Endothelial cell of umbilical vein (primary cell): Measurements from ENCODE around the gene SLC25A41. TPM values are rescaled to one million over a fixed set of nuclear protein-coding genes. Genes with fewer than 3 reads are reported as not detected.

Experiments
- BruUV-seq: library from RNA; stranded (reverse); fragments of 400-500 nt; replicated peaks from 2 replicates; lab custom pipeline; 2021; lab: Mats Ljungman, UMichigan
- CTCF ChIA-PET: fragments of 300-600, 350-600 bp; sonication (Branson Sonifier 250); formaldehyde crosslinking; loops from one replicate; lab custom pipeline; 2021; ENCODE audit warnings: antibody characterized with exemption, inconsistent platforms; lab: Charles Lee
- POLR2A ChIA-PET: fragments of 300-600, 350-600 bp; sonication (Branson Sonifier 250); formaldehyde crosslinking; loops from one replicate; lab custom pipeline; 2021; ENCODE audit warnings: antibody characterized with exemption, inconsistent platforms; lab: Charles Lee
- DNase-seq: peaks from one replicate; pipeline ENCODE4 v3.0.0-alpha.2; 2011; ENCODE audit warnings: low read depth, low spot score
- FAIRE-seq: peaks from 2 replicates; lab custom pipeline; 2011; peaks lifted over from hg19 to GRCh38; lab: Jason Lieb, UNC
- H2AFZ ChIP-seq: 2 replicates; pipeline ENCODE4 v1.6.0; 2012; ENCODE audit warnings: low read depth, low read length, control low read depth, inconsistent platforms
- H3K27ac ChIP-seq: 2 replicates; pipeline ENCODE4 v1.5.1; 2011; ENCODE audit warnings: low read depth, mild to moderate bottlenecking, control low read depth, low read length, moderate library complexity; ENCODE audit not compliant: insufficient read depth
- H3K27me3 ChIP-seq, 2 experiments: 2 replicates each; pipeline versions ENCODE4 v1.6.0 to v1.6.1; 2011; ENCODE audit warnings: low read length in 2 of 2, mixed read lengths in 1 of 2; ENCODE audit not compliant: control insufficient read depth in 2 of 2, insufficient read depth in 2 of 2
- H3K36me3 ChIP-seq, 2 experiments: 2 replicates in 1 of 2; 3 replicates in 1 of 2; pipeline ENCODE4 v1.5.1; 2011; ENCODE audit warnings: low read length in 2 of 2, mild to moderate bottlenecking in 1 of 2, moderate library complexity in 1 of 2; ENCODE audit not compliant: control insufficient read depth in 2 of 2, insufficient read depth in 2 of 2; ENCODE audit errors: extremely low read depth in 1 of 2
- H3K4me1 ChIP-seq: 3 replicates; pipeline ENCODE4 v1.5.1; 2011; ENCODE audit warnings: mild to moderate bottlenecking, low read length; ENCODE audit not compliant: control insufficient read depth, insufficient read depth; ENCODE audit errors: extremely low read depth
- H3K4me2 ChIP-seq: 2 replicates; pipeline ENCODE4 v1.6.1; 2011; ENCODE audit warnings: low read length, control low read depth, mixed read lengths; ENCODE audit not compliant: insufficient read depth
- H3K4me3 ChIP-seq, 3 experiments: fragments of 200-600 bp in 1 of 3; sonication (generic), shearing (Covaris generic) in 1 of 3; replicated peaks in 1 of 3; 2 replicates each; pipeline ENCODE4 v1.5.1; 2011 to 2016; ENCODE audit warnings: control low read depth in 3 of 3, low read length in 3 of 3, mild to moderate bottlenecking in 2 of 3, inconsistent platforms in 1 of 3, low read depth in 1 of 3, moderate library complexity in 1 of 3; ENCODE audit not compliant: insufficient read depth in 1 of 3
- H3K79me2 ChIP-seq: 2 replicates; pipeline ENCODE4 v1.6.0; 2012; ENCODE audit warnings: low read length, inconsistent platforms; ENCODE audit not compliant: control insufficient read depth, insufficient read depth
- H3K9ac ChIP-seq: replicated peaks from 2 replicates; pipeline ENCODE3; 2011; ENCODE audit warnings: low read length, control low read depth; ENCODE audit not compliant: insufficient read depth; ENCODE audit errors: extremely low read depth
- H3K9me1 ChIP-seq: replicated peaks from 3 replicates; pipeline ENCODE4 v1.6.0; 2011; ENCODE audit warnings: mild to moderate bottlenecking, low read length; ENCODE audit not compliant: control insufficient read depth, insufficient read depth; ENCODE audit errors: extremely low read depth
- H3K9me3 ChIP-seq: replicated peaks from 2 replicates; pipeline ENCODE4 v1.5.1; 2012; ENCODE audit warnings: low read length, inconsistent platforms; ENCODE audit not compliant: control insufficient read depth, insufficient read depth
- H4K20me1 ChIP-seq: replicated peaks from 2 replicates; pipeline ENCODE3; 2011; ENCODE audit warnings: mild to moderate bottlenecking, low read length; ENCODE audit not compliant: control insufficient read depth, insufficient read depth; ENCODE audit errors: extremely low read depth
- CTCF ChIP-seq, 2 donors: IDR thresholded peaks; 1 replicate in 1 of 2; 2 replicates in 1 of 2; pipeline ENCODE4 v1.5.1; 2011; ENCODE audit warnings: low read length in 2 of 2, mild to moderate bottlenecking in 2 of 2, moderate library complexity in 2 of 2, control low read depth in 1 of 2, inconsistent platforms in 1 of 2, low read depth in 1 of 2; ENCODE audit not compliant: insufficient read depth in 1 of 2; ENCODE audit errors: extremely low read depth in 1 of 2
- EZH2 ChIP-seq: IDR thresholded peaks from 2 replicates; pipeline ENCODE4 v1.6.1; 2012; ENCODE audit warnings: borderline replicate concordance, low read depth, mild to moderate bottlenecking, moderate library complexity, low read length, inconsistent platforms; ENCODE audit not compliant: severe bottlenecking
- FOS ChIP-seq: IDR thresholded peaks from 2 replicates; pipeline ENCODE4 v1.6.1; 2011; ENCODE audit warnings: mild to moderate bottlenecking, low read length, moderate library complexity, borderline replicate concordance; ENCODE audit not compliant: insufficient read depth
- GATA2 ChIP-seq: IDR thresholded peaks from 2 replicates; pipeline ENCODE4 v1.7.0; 2011; ENCODE audit warnings: low read depth, mild to moderate bottlenecking, moderate library complexity, mixed read lengths, low read length; ENCODE audit not compliant: insufficient read length, insufficient read depth
- JUN ChIP-seq: IDR thresholded peaks from 2 replicates; pipeline ENCODE4 v1.6.1; 2011; ENCODE audit warnings: borderline replicate concordance, low read depth; ENCODE audit not compliant: insufficient read length, insufficient read depth
- MAX ChIP-seq: IDR thresholded peaks from 2 replicates; pipeline ENCODE4 v1.6.1; 2011; ENCODE audit not compliant: insufficient read depth, insufficient read length
- MYC ChIP-seq: IDR thresholded peaks from one replicate; pipeline ENCODE4 v1.6.1; 2011; ENCODE audit warnings: mild to moderate bottlenecking, low read depth, low read length
- POLR2A ChIP-seq: IDR thresholded peaks from 2 replicates; pipeline ENCODE4 v1.6.1; 2012; ENCODE audit warnings: low read depth, mild to moderate bottlenecking, control low read depth, low read length
- POLR2AphosphoS5 ChIP-seq: IDR thresholded peaks from 2 replicates; pipeline ENCODE4 v1.6.1; 2012; ENCODE audit warnings: low read depth, mild to moderate bottlenecking, control low read depth, low read length, moderate library complexity; ENCODE audit not compliant: insufficient read depth
- dilution Hi-C: fragments of 300-500 bp; cut with MboI; formaldehyde crosslinking; loops from one replicate; pipeline ENCODE4 v1.15.0; 2019; ENCODE audit warnings: low sequenced_read_pairs; ENCODE audit not compliant: extremely low pct_ligation_motif_present
- intact Hi-C: fragments of 100-400 bp; cut with micrococcal nuclease; formaldehyde crosslinking; loops from one replicate; pipeline ENCODE4 v1.10.0; 2022
- polyA plus RNA-seq, 4 experiments: library from polyadenylated mRNA; depleted of rRNA in 3 of 4; stranded (reverse) in 3 of 4; unstranded in 1 of 4; fragments of >200 nt; gene quantifications; 2 replicates each; pipeline versions ENCODE4 v1.2.1 to v1.2.3, GENCODE V29; 2011 to 2012; ENCODE audit warnings: missing spikeins in 1 of 4
- total RNA-seq: library from RNA; stranded (reverse); gene quantifications from 2 replicates; pipeline ENCODE4 v1.2.3, GENCODE V29; 2021

The SLC25A41 gene
- total and polyA plus RNA-seq, 2 donors (not counting 3 experiments of a cell fraction or from before 2014, with no cell fraction given), result 0.21 TPM; not detected in 1

GRCh38 chr19:6421075-6422014, 12.2 kb downstream of the SLC25A41 start:
- H2AFZ ChIP-seq, result no peak overlapping the region
- no peak overlapping the region for H3K27ac ChIP-seq
- no peaks in the 10 kb centered on the region for H3K9me1 ChIP-seq
- intact Hi-C loops (loop anchor here (5.0 to 10.0 kb wide), 3 partner anchors 257 to 374 kb away; partner anchors contain the start of genes GPR108 and TRIP10), dilution Hi-C loops (no loop called here)
- no TSS peak for BruUV-seq
- ChIA-PET CTCF (interaction anchor here (1.9 kb wide), 1 partner anchor 296 kb away, joined by 9 read pairs; no protein-coding TSS in a partner anchor), POLR2A (no interaction called here)
- no peak overlapping the region for H3K9ac ChIP-seq
- no peak for FAIRE-seq
- TF ChIP-seq POLR2AphosphoS5 (no peak), CTCF (IDR thresholded peaks at IDR 0.05; ENCODE audit: extremely low read depth in 1 of 2, insufficient read depth in 1 of 2, low read depth in 1 of 2, low read length in 2 of 2) (no peak), JUN (no peak), MYC (no peak), MAX (no peak), GATA2 (no peak), FOS (no peak), POLR2A (no peak), EZH2 (no peak)
- peaks cover 24 to 52% of the 10 kb centered on the region in 2 experiments for H3K36me3 ChIP-seq
- peaks cover 3% of the 10 kb centered on the region for H4K20me1 ChIP-seq
- H3K4me1 ChIP-seq, result peaks cover 8% of the 10 kb centered on the region
- no peak overlapping the region for H3K4me2 ChIP-seq
- DNase-seq, result no peak
- H3K9me3 ChIP-seq, result no peaks in the 10 kb centered on the region
- peaks cover 57% of the 10 kb centered on the region for H3K79me2 ChIP-seq
- no peaks in the 10 kb centered on the region for H3K27me3 ChIP-seq
- H3K4me3 ChIP-seq, result no peak overlapping the region
